Liver (tissue), 3 donors: Measurements from ENCODE around the gene CYB5D1.

Source experiments
- CTCF ChIP-seq: fragments of 150-350 bp; IDR thresholded peaks from 2 replicates; pipeline ENCODE4 v1.5.1; 2017; ENCODE audit warnings: improper control_type of control experiment, low read depth, low read length; ENCODE audit not compliant: missing input control
- EGR1 ChIP-seq, 2 donors: IDR thresholded peaks; 2 replicates each; pipeline ENCODE4 v1.6.1; 2016 to 2018; ENCODE audit warnings: antibody characterized with exemption in 2 of 2, low read depth in 2 of 2
- FOXA1 ChIP-seq: IDR thresholded peaks from 2 replicates; pipeline ENCODE4 v1.6.1; 2016; ENCODE audit warnings: antibody characterized with exemption
- GABPA ChIP-seq, 2 donors: IDR thresholded peaks in 1 of 2; conservative IDR thresholded peaks in 1 of 2; 2 replicates each; pipeline ENCODE4 v1.6.1; 2016; ENCODE audit warnings: antibody characterized with exemption in 2 of 2, mild to moderate bottlenecking in 1 of 2, moderate library complexity in 1 of 2
- RAD21 ChIP-seq, 2 donors: IDR thresholded peaks; 2 replicates each; pipeline ENCODE4 v1.6.1; 2016; ENCODE audit warnings: antibody characterized with exemption in 2 of 2, mild to moderate bottlenecking in 2 of 2
- REST ChIP-seq: IDR thresholded peaks from 2 replicates; pipeline ENCODE4 v1.6.1; 2016; ENCODE audit warnings: antibody characterized with exemption, mild to moderate bottlenecking
- RXRA ChIP-seq, 2 donors: IDR thresholded peaks; 2 replicates each; pipeline ENCODE4 v1.6.1; 2017 to 2018; ENCODE audit warnings: antibody characterized with exemption in 2 of 2, mild to moderate bottlenecking in 1 of 2
- SP1 ChIP-seq: IDR thresholded peaks from 2 replicates; pipeline ENCODE4 v1.6.1; 2018; ENCODE audit warnings: antibody characterized with exemption, mild to moderate bottlenecking
- TAF1 ChIP-seq: conservative IDR thresholded peaks from 2 replicates; pipeline ENCODE4 v1.6.1; 2016; ENCODE audit warnings: antibody characterized with exemption, mild to moderate bottlenecking
- YY1 ChIP-seq: IDR thresholded peaks from 2 replicates; pipeline ENCODE4 v1.6.1; 2016; ENCODE audit warnings: antibody characterized with exemption, mild to moderate bottlenecking
- ZBTB33 ChIP-seq: IDR thresholded peaks from 2 replicates; pipeline ENCODE4 v1.6.1; 2016; ENCODE audit warnings: antibody characterized with exemption
- donor health status: healthy.
- donor health status: healthy.

- no peak for TF ChIP-seq CTCF
- no peak for TF ChIP-seq REST
- no peak for TF ChIP-seq SP1
- no peak for TF ChIP-seq RXRA (IDR thresholded peaks at IDR 0.05)
- no peak for TF ChIP-seq TAF1
- no peak for TF ChIP-seq FOXA1
- no peak for TF ChIP-seq EGR1 (IDR thresholded peaks at IDR 0.05; ENCODE audit: low read depth in 2 of 2)
- no peak for TF ChIP-seq ZBTB33
- no peak for TF ChIP-seq RAD21 (IDR thresholded peaks at IDR 0.05)
- no peak for TF ChIP-seq GABPA (IDR thresholded peaks at IDR 0.05 in 1 of 2, conservative IDR thresholded peaks at IDR 0.05 in 1 of 2)
- no peak for TF ChIP-seq YY1
Measured at GRCh38 chr17:7811251-7811650, 46.6 kb upstream of the CYB5D1 start.
